Kidney tubule cell (primary cell): ENCODE data around the gene MAN1C1.
A peak's percentile ranks its signal among the peaks of the same experiment; 100 is the strongest.
"Not testable (repeated sequence)": the region's sequence is repeated elsewhere in the genome, so short reads cannot be mapped to it uniquely, and the experiment has no call there.

Source experiments
- DNase-seq: peaks from one replicate; pipeline ENCODE4 v3.0.0-alpha.2; 2018; ENCODE audit warnings: low spot score

Gene MAN1C1

GRCh38 chr1:25657883-25658760 lies 41.5 kb downstream of the MAN1C1 start:
- DNase-seq, result no peak

GRCh38 chr1:25658791-25659431 lies 42.3 kb downstream of the MAN1C1 start:
- DNase-seq, result peak; percentile 5

- DNase-seq, result peak; percentile 34
Observed at GRCh38 chr1:25661043-25661815, 44.6 kb downstream of the MAN1C1 start.

- peak; percentile 33 for DNase-seq
Observed at GRCh38 chr1:25662061-25662460, 45.5 kb downstream of the MAN1C1 start.

- DNase-seq, result not testable (repeated sequence)
Observed at GRCh38 chr1:25662959-25663358, 46.4 kb downstream of the MAN1C1 start.

GRCh38 chr1:25664357-25665199 lies 48.0 kb downstream of the MAN1C1 start:
- DNase-seq, result no peak

GRCh38 chr1:25666460-25666859 lies 49.9 kb downstream of the MAN1C1 start:
- no peak for DNase-seq

- no peak for DNase-seq
Observed at GRCh38 chr1:25668931-25669573, 52.5 kb downstream of the MAN1C1 start.

GRCh38 chr1:25669781-25670567 lies 53.4 kb downstream of the MAN1C1 start:
- no peak for DNase-seq

- DNase-seq, result no peak
Observed at GRCh38 chr1:25671929-25672328, 55.3 kb downstream of the MAN1C1 start.

GRCh38 chr1:25672763-25673409 lies 56.3 kb downstream of the MAN1C1 start:
- peak; percentile 20 for DNase-seq

- no peak for DNase-seq
Observed at GRCh38 chr1:25673456-25673855, 56.9 kb downstream of the MAN1C1 start.

- DNase-seq, result no peak
Observed at GRCh38 chr1:25673962-25674806, 57.6 kb downstream of the MAN1C1 start.

GRCh38 chr1:25674807-25675084 lies 58.2 kb downstream of the MAN1C1 start:
- no peak for DNase-seq

- DNase-seq, result no peak
Observed at GRCh38 chr1:25675729-25676476, 59.3 kb downstream of the MAN1C1 start.

- DNase-seq, result peak; percentile 49
Observed at GRCh38 chr1:25676488-25676887, 59.9 kb downstream of the MAN1C1 start.

GRCh38 chr1:25677193-25677773 lies 60.7 kb downstream of the MAN1C1 start:
- DNase-seq, result no peak

GRCh38 chr1:25679171-25679570 lies 62.6 kb downstream of the MAN1C1 start:
- DNase-seq, result no peak
